Loucy (cell line): ENCODE measurements around the gene PLEKHA4.

Experiments used
- H2AFZ ChIP-seq: fragments of 200-600 bp; sonication (generic); 2 replicates; pipeline ENCODE4 v1.6.0; 2016; ENCODE audit warnings: antibody characterized with exemption, mild to moderate bottlenecking, low read length, moderate library complexity
- H3F3A ChIP-seq: fragments of 200-600 bp; 2 replicates; pipeline ENCODE4 v1.6.0; 2016; ENCODE audit warnings: antibody characterized with exemption, low read depth, mild to moderate bottlenecking
- H3K27me3 ChIP-seq: fragments of 200-600 bp; sonication (generic); 2 replicates; pipeline ENCODE4 v1.6.1; 2014; ENCODE audit warnings: low read length, mild to moderate bottlenecking; ENCODE audit not compliant: insufficient read depth, poor library complexity, severe bottlenecking
- H3K36me3 ChIP-seq: fragments of 200-600 bp; sonication (generic); 2 replicates; pipeline ENCODE4 v1.6.1; 2016; ENCODE audit warnings: low read length; ENCODE audit not compliant: insufficient read depth
- H3K4me1 ChIP-seq: fragments of 200-600 bp; sonication (generic); 2 replicates; pipeline ENCODE4 v1.5.1; 2014; ENCODE audit warnings: low read length, mild to moderate bottlenecking; ENCODE audit not compliant: insufficient read depth, poor library complexity, severe bottlenecking
- H3K4me2 ChIP-seq: fragments of 200-600 bp; sonication (generic); 2 replicates; pipeline ENCODE4 v1.6.0; 2014; ENCODE audit warnings: antibody characterized with exemption, low read length, low read depth, mild to moderate bottlenecking; ENCODE audit not compliant: poor library complexity, severe bottlenecking
- H3K4me3 ChIP-seq: fragments of 200-600 bp; sonication (generic); 2 replicates; pipeline ENCODE4 v1.5.1; 2014; ENCODE audit warnings: low read length, mild to moderate bottlenecking, mixed read lengths; ENCODE audit not compliant: poor library complexity, severe bottlenecking
- H3K79me2 ChIP-seq: fragments of 200-600 bp; sonication (generic); 2 replicates; pipeline ENCODE4 v1.6.1; 2014; ENCODE audit warnings: low read length; ENCODE audit not compliant: insufficient read depth
- H3K9ac ChIP-seq: fragments of 200-600 bp; sonication (generic); 2 replicates; pipeline ENCODE4 v1.6.0; 2014; ENCODE audit warnings: mild to moderate bottlenecking, low read depth, low read length, moderate library complexity; ENCODE audit not compliant: poor library complexity, severe bottlenecking
- H3K9me2 ChIP-seq: fragments of 200-600 bp; sonication (generic); replicated peaks from 2 replicates; pipeline ENCODE4 v1.6.1; 2016; ENCODE audit warnings: low read depth, low read length, mixed read lengths
- H3K9me3 ChIP-seq: fragments of 200-600 bp; sonication (generic); 2 replicates; pipeline ENCODE4 v1.6.1; 2014; ENCODE audit warnings: mild to moderate bottlenecking, antibody characterized with exemption, low read length, low read depth; ENCODE audit not compliant: insufficient read depth
- H4K20me1 ChIP-seq: fragments of 200-600 bp; sonication (generic); 2 replicates; pipeline ENCODE4 v1.6.0; 2014; ENCODE audit warnings: antibody characterized with exemption, low read length, mild to moderate bottlenecking; ENCODE audit not compliant: insufficient read depth, poor library complexity, severe bottlenecking
- EZH2phosphoT487 ChIP-seq: fragments of 200-600 bp; IDR thresholded peaks from 2 replicates; pipeline ENCODE4 v1.6.1; 2018; ENCODE audit warnings: antibody characterized with exemption, mild to moderate bottlenecking, moderate library complexity, borderline replicate concordance
- TF ChIP-seq, protein P1 (sequence below): fragments of 200-600 bp; sonication (generic); conservative IDR thresholded peaks from 2 replicates; pipeline ENCODE4 v1.5.1; 2014; ENCODE audit warnings: mild to moderate bottlenecking, antibody characterized with exemption, low read length

The PLEKHA4 gene

DNA sequence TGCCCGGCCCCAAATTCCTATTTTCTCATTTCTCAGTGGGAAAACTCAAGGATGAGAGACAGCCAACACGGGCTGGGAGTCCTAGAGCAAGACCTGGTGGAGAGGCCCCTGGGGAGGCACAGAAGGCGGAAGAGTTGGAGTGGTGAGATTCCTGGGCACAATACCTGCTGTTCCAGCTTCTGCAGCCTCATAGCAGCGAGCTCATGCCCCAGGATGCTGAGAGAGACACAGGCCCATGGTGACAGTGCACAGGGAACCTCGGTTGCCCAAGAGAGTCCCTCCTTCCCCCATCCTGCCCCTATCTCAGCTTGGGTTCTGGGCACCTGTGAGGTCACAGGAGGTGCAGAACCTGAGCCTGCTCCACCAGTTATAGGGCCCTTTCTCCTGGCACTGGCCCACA is 28.8 kb upstream of the PLEKHA4 start:
- no peaks in the 10 kb centered on the region for H3K9me3 ChIP-seq
- H3K27me3 ChIP-seq = no peaks in the 10 kb centered on the region
- no peak overlapping the region for H2AFZ ChIP-seq
- no peaks in the 10 kb centered on the region for H3F3A ChIP-seq
- no peak for TF ChIP-seq EZH2phosphoT487
- TF ChIP-seq, protein P1, sequence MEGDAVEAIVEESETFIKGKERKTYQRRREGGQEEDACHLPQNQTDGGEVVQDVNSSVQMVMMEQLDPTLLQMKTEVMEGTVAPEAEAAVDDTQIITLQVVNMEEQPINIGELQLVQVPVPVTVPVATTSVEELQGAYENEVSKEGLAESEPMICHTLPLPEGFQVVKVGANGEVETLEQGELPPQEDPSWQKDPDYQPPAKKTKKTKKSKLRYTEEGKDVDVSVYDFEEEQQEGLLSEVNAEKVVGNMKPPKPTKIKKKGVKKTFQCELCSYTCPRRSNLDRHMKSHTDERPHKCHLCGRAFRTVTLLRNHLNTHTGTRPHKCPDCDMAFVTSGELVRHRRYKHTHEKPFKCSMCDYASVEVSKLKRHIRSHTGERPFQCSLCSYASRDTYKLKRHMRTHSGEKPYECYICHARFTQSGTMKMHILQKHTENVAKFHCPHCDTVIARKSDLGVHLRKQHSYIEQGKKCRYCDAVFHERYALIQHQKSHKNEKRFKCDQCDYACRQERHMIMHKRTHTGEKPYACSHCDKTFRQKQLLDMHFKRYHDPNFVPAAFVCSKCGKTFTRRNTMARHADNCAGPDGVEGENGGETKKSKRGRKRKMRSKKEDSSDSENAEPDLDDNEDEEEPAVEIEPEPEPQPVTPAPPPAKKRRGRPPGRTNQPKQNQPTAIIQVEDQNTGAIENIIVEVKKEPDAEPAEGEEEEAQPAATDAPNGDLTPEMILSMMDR = no peak
- H3K4me1 ChIP-seq = peaks cover 10% of the 10 kb centered on the region
- H4K20me1 ChIP-seq = peaks cover 7% of the 10 kb centered on the region
- H3K36me3 ChIP-seq = no peaks in the 10 kb centered on the region
- no peaks in the 10 kb centered on the region for H3K9me2 ChIP-seq
- peaks cover 16% of the 10 kb centered on the region; the same call in 1 of the 2 replicates for H3K79me2 ChIP-seq
- no peak overlapping the region for H3K4me2 ChIP-seq
- H3K4me3 ChIP-seq = no peak overlapping the region
- no peak overlapping the region for H3K9ac ChIP-seq

DNA sequence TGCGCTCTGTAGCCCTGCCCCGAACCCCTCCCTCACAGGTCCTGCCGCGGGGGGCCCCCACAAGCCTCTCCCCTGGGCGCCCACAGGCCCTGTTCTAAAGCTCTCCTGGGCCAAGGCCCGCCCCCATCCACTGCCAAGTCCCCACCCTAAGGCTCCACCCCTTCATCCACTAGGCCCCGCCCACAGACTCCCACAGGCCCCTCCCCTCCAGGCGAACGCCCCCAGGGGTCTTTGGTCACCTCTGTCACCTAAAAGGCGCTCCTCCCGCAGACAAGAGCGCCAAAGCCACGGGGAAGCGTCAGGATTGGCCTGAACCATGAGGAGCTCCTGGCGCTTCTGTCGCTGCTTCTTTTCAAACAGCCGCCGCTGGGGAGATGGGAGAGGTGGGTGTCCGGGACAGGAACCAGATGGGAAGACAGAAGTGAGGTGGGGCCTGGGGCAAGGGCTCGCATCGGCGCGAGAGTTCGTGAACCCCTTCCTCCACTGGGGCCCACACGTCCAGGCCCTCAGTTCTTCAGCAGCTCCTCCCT is 27.8 kb upstream of the PLEKHA4 start:
- no peak overlapping the region for H3K4me3 ChIP-seq
- H3K4me2 ChIP-seq = no peak overlapping the region
- no peak overlapping the region for H3K9ac ChIP-seq

DNA sequence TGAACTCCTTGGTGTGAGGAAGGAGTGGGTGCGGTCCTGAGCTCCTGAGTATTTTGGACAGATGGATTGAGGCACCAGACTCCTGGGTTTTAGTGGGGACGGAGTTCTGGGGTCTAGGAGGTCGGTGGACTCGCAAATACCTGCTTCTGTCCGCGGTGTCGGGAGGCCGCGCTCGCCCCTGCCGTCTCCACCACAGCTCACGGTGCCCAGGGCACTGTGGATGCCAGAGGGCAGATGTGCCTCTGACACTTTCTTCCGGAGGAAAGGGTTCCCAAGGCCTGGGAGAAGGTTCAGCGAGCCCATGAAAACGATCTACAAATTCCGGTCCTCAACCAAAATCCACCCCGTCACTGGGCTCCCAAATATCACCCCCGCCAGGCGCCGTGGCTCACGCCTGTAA is 26.8 kb upstream of the PLEKHA4 start:
- no peak overlapping the region for H3K4me2 ChIP-seq
- TF ChIP-seq EZH2phosphoT487 = no peak
- TF ChIP-seq, protein P1 = no peak
- H3K9me3 ChIP-seq = no peaks in the 10 kb centered on the region
- no peaks in the 10 kb centered on the region for H3F3A ChIP-seq
- 0 out of 2 replicates have a peak, but pooled peaks cover under 1% of the 10 kb centered on the region for H3K79me2 ChIP-seq
- no peaks in the 10 kb centered on the region for H3K9me2 ChIP-seq
- H4K20me1 ChIP-seq = no peaks in the 10 kb centered on the region
- no peak overlapping the region for H3K4me3 ChIP-seq
- no peaks in the 10 kb centered on the region for H3K36me3 ChIP-seq
- no peaks in the 10 kb centered on the region for H3K4me1 ChIP-seq
- no peaks in the 10 kb centered on the region for H3K27me3 ChIP-seq
- no peak overlapping the region for H2AFZ ChIP-seq
- no peak overlapping the region for H3K9ac ChIP-seq

More for the DNA sequence above, 27.8 kb upstream of the PLEKHA4 start:
- no peaks in the 10 kb centered on the region for H3K9me3 ChIP-seq
- H4K20me1 ChIP-seq = peaks cover 7% of the 10 kb centered on the region
- no peaks in the 10 kb centered on the region for H3F3A ChIP-seq
- H2AFZ ChIP-seq = no peak overlapping the region
- TF ChIP-seq, protein P1 = no peak
- no peak for TF ChIP-seq EZH2phosphoT487
- peaks cover 7% of the 10 kb centered on the region for H3K4me1 ChIP-seq
- peaks cover 11% of the 10 kb centered on the region; the same call in 1 of the 2 replicates for H3K79me2 ChIP-seq
- no peaks in the 10 kb centered on the region for H3K36me3 ChIP-seq
- H3K9me2 ChIP-seq = no peaks in the 10 kb centered on the region
- H3K27me3 ChIP-seq = no peaks in the 10 kb centered on the region
